K562 (cell line): ENCODE data around the gene USP7. TPM values are rescaled to one million over a fixed set of nuclear protein-coding genes. Genes with fewer than 3 reads are reported as not detected.

Source experiments
- BRCA1 ChIP-seq, 2 experiments: fragments of 450-650 bp in 1 of 2; sonication (generic) in 1 of 2; formaldehyde crosslinking in 1 of 2; IDR thresholded peaks; 2 replicates each; pipeline versions ENCODE4 v1.5.0 to v1.6.1; 2017 to 2020; ENCODE audit warnings: mild to moderate bottlenecking in 1 of 2, missing genetic modification reagents in 1 of 2
- CXXC5 ChIP-seq: fragments of 250-450 bp; sonication (Bioruptor Pico); IDR thresholded peaks from 2 replicates; pipeline ENCODE4 v1.8.0; 2022; ENCODE audit warnings: inconsistent platforms, mild to moderate bottlenecking, moderate library complexity
- NR4A1 ChIP-seq, 2 experiments: fragments of 250-450 bp in 1 of 2; fragments of 450-650 bp in 1 of 2; sonication (Bioruptor Pico) in 1 of 2; IDR thresholded peaks; 2 replicates each; pipeline versions ENCODE4 v1.4.0 to v1.6.1; 2016 to 2020; ENCODE audit warnings: mild to moderate bottlenecking in 2 of 2, missing compliant biosample characterization in 1 of 2, missing genetic modification characterization in 1 of 2, moderate library complexity in 1 of 2
- PHF8 ChIP-seq: fragments of 200-600 bp; sonication (generic); IDR thresholded peaks from 2 replicates; pipeline ENCODE4 v1.6.1; 2012; ENCODE audit warnings: mixed run types, mild to moderate bottlenecking, inconsistent platforms, low read length, moderate library complexity, borderline replicate concordance
- PTBP1 ChIP-seq: fragments of 200-400 bp; formaldehyde crosslinking; IDR thresholded peaks from 2 replicates; pipeline ENCODE4 v1.6.1; 2017; ENCODE audit warnings: low read depth, low read length
- SMARCE1 ChIP-seq: fragments of 450-650 bp; IDR thresholded peaks from 2 replicates; pipeline ENCODE4 v1.7.1; 2016; ENCODE audit warnings: mild to moderate bottlenecking
- SMC3 ChIP-seq: conservative IDR thresholded peaks from 2 replicates; pipeline ENCODE4 v1.6.1; 2011; ENCODE audit warnings: low read depth, low read length, improper control_type of control experiment; ENCODE audit not compliant: insufficient read depth
- ZBTB5 ChIP-seq: fragments of 450-650 bp; IDR thresholded peaks from 2 replicates; pipeline ENCODE4 v1.6.1; 2017; ENCODE audit warnings: antibody characterized with exemption
- ZBTB9 ChIP-seq: fragments of 450-650 bp; formaldehyde crosslinking; IDR thresholded peaks from 2 replicates; pipeline ENCODE4 v1.4.0; 2020; ENCODE audit warnings: mild to moderate bottlenecking, moderate library complexity
- polyA plus RNA-seq, 8 experiments: library from polyadenylated mRNA; depleted of rRNA in 4 of 8; stranded (reverse) in 5 of 8; unstranded in 3 of 8; fragments of >200 nt; fragmentation: Nextera tagmentation in 2 of 8; fragmentation: Illumina TruSeq in 1 of 8; extraction: Ambion mirVana in 2 of 8; extraction: Trizol in 1 of 8; gene quantifications; 2 replicates each; pipeline versions ENCODE4 v1.2.1 to v1.2.3, GENCODE V29; 2011 to 2014; ENCODE audit warnings: inconsistent platforms in 1 of 8, missing spikeins in 1 of 8
- total RNA-seq, 7 experiments: library from RNA; depleted of rRNA in 6 of 7; stranded (reverse); fragments of >200 nt in 6 of 7; fragmentation: Illumina TruSeq in 2 of 7; extraction: Trizol in 2 of 7; gene quantifications; 2 replicates each; pipeline versions ENCODE4 v1.2.1 to v1.2.3, GENCODE V29; 2011 to 2021; ENCODE audit warnings: low replicate concordance in 1 of 7

The USP7 gene
- total and polyA plus RNA-seq, 9 of the 15 experiments (the other 6 are each of a cell fraction or from before 2014, with no cell fraction given): 17.1 to 145 (median 57.9) TPM

GRCh38 chr16:8952281-8952751 is 11.4 kb downstream of the USP7 start (continued):
- TF ChIP-seq ZBTB5 (no peak), PTBP1 (no peak), ZBTB9 (CRISPR knock-in tag) (no peak), CXXC5 (CRISPR knock-in tag) (no peak), PHF8 (no peak), SMARCE1 (no peak), SMC3 (no peak), BRCA1 (IDR thresholded peaks at IDR 0.05) (no peak), BRCA1 (CRISPR knock-in tag; IDR thresholded peaks at IDR 0.05) (no peak), NR4A1 (CRISPR knock-in tag; IDR thresholded peaks at IDR 0.05) (no peak), NR4A1 (tag; IDR thresholded peaks at IDR 0.05) (no peak)
